Immature natural killer cell (primary cell): Measurements from ENCODE around the gene FAM181A. TPM values are rescaled to one million over a fixed set of nuclear protein-coding genes. Genes with fewer than 3 reads are reported as not detected.

Experiments
- DNase-seq, 3 donors: peaks; one replicate each; pipeline ENCODE4 v3.0.0; 2022; ENCODE audit warnings: mixed read lengths in 1 of 3
- H3K27ac Mint-ChIP-seq, 6 donors: one replicate each; pipeline ENCODE4 v1.8.0; 2020; ENCODE audit warnings: mixed read lengths in 6 of 6, mild to moderate bottlenecking in 5 of 6, inconsistent platforms in 4 of 6, moderate library complexity in 3 of 6
- H3K27me3 Mint-ChIP-seq, 3 donors: one replicate each; pipeline ENCODE4 v1.8.0; 2020 to 2021; ENCODE audit warnings: low read depth in 3 of 3, mild to moderate bottlenecking in 3 of 3, mixed read lengths in 3 of 3, moderate library complexity in 3 of 3, inconsistent platforms in 1 of 3
- H3K36me3 Mint-ChIP-seq, 3 donors: one replicate each; pipeline ENCODE4 v1.8.0; 2020; ENCODE audit warnings: mixed read lengths in 3 of 3, inconsistent platforms in 2 of 3, mild to moderate bottlenecking in 2 of 3
- H3K4me1 Mint-ChIP-seq, 2 donors: one replicate each; pipeline ENCODE4 v1.8.0; 2020; ENCODE audit warnings: inconsistent platforms in 2 of 2, mild to moderate bottlenecking in 2 of 2, mixed read lengths in 2 of 2, moderate library complexity in 1 of 2
- H3K4me3 Mint-ChIP-seq, 5 donors: one replicate each; pipeline ENCODE4 v1.8.0; 2020; ENCODE audit warnings: mild to moderate bottlenecking in 5 of 5, mixed read lengths in 5 of 5, inconsistent platforms in 3 of 5, moderate library complexity in 3 of 5
- H3K9me3 Mint-ChIP-seq, 6 donors: one replicate each; pipeline ENCODE4 v1.8.0; 2020; ENCODE audit warnings: mild to moderate bottlenecking in 6 of 6, mixed read lengths in 6 of 6, inconsistent platforms in 4 of 6, moderate library complexity in 3 of 6
- polyA plus RNA-seq, 3 donors: library from polyadenylated mRNA; unstranded; fragments of 300-500 nt; fragmentation: Illumina TruSeq; gene quantifications; one replicate each; pipeline ENCODE4 v1.2.3, GENCODE V29; 2021

Gene FAM181A
- not detected for polyA plus RNA-seq

- Mint-ChIP-seq H3K4me3 (no peak within 1 kb of the TSS), H3K27ac (no peak within 1 kb of the TSS), H3K27me3 (no peaks in the 10 kb centered on the region), H3K4me1 (no peaks in the 10 kb centered on the region), H3K9me3 (no peaks in the 10 kb centered on the region), H3K36me3 (no peaks in the 10 kb centered on the region)
- DNase-seq: no peak
These were observed at the start of gene FAM181A for GRCh38 chr14:93926873-93927799. Gene FAM181A (plus strand): TSS chr14:93927344. CDS start chr14:93928286, 942 bp downstream.

- Mint-ChIP-seq H3K36me3 (no peaks in the 10 kb centered on the region), H3K27me3 (peaks cover 0 to 4% (median 2%) of the 10 kb centered on the region in 3 donors), H3K9me3 (peaks cover 0 to 9% (median 0%) of the 10 kb centered on the region in 6 donors), H3K27ac (no peak overlapping the region), H3K4me3 (no peak overlapping the region), H3K4me1 (no peaks in the 10 kb centered on the region)
- DNase-seq: no peak
These were observed 48.9 kb upstream of the FAM181A start for GRCh38 chr14:93878212-93878611.

GRCh38 chr14:93878871-93879270 lies 48.3 kb upstream of the FAM181A start:
- Mint-ChIP-seq H3K36me3 (no peaks in the 10 kb centered on the region), H3K9me3 (peaks cover 0 to 6% (median 0%) of the 10 kb centered on the region in 6 donors), H3K27ac (no peak overlapping the region), H3K27me3 (peaks cover 0 to 4% (median 2%) of the 10 kb centered on the region in 3 donors), H3K4me3 (no peak overlapping the region), H3K4me1 (no peaks in the 10 kb centered on the region)
- no peak for DNase-seq

- Mint-ChIP-seq H3K4me1 (peaks cover under 1 to 2% of the 10 kb centered on the region in 2 donors), H3K4me3 (no peak overlapping the region), H3K27me3 (peaks cover 0 to 3% (median 2%) of the 10 kb centered on the region in 3 donors), H3K9me3 (peaks cover 0 to 6% (median 0%) of the 10 kb centered on the region in 6 donors), H3K27ac (no peak overlapping the region), H3K36me3 (no peaks in the 10 kb centered on the region)
- DNase-seq: no peak
These were observed 47.7 kb upstream of the FAM181A start for GRCh38 chr14:93879362-93879983.

- H3K9me3 Mint-ChIP-seq: peaks cover 0 to 11% (median 0%) of the 10 kb centered on the region in 6 donors
- H3K27ac Mint-ChIP-seq: no peak overlapping the region
- H3K36me3 Mint-ChIP-seq: no peaks in the 10 kb centered on the region
- peaks cover 0 to 7% (median 6%) of the 10 kb centered on the region in 3 donors for H3K27me3 Mint-ChIP-seq
- no peak overlapping the region for H3K4me3 Mint-ChIP-seq
- peaks cover 7 to 9% of the 10 kb centered on the region in 2 donors for H3K4me1 Mint-ChIP-seq
- no peak for DNase-seq
These were observed 46.9 kb upstream of the FAM181A start for GRCh38 chr14:93880021-93880820.

GRCh38 chr14:93884950-93885349 lies 42.2 kb upstream of the FAM181A start:
- peak overlapping the region in 2 of 5 donors; percentile 3 to 60 for H3K4me3 Mint-ChIP-seq
- peaks cover 7 to 14% of the 10 kb centered on the region in 2 donors for H3K4me1 Mint-ChIP-seq
- H3K27ac Mint-ChIP-seq: peak overlapping the region in 2 of 6 donors; percentile 1 to 66

GRCh38 chr14:93888995-93889394 lies 38.1 kb upstream of the FAM181A start:
- peaks cover 7 to 14% of the 10 kb centered on the region in 2 donors for H3K4me1 Mint-ChIP-seq
- peaks cover 0 to 15% (median 0%) of the 10 kb centered on the region in 6 donors for H3K9me3 Mint-ChIP-seq
- peaks cover 2 to 10% (median 9%) of the 10 kb centered on the region in 3 donors for H3K27me3 Mint-ChIP-seq
- no peaks in the 10 kb centered on the region for H3K36me3 Mint-ChIP-seq
- DNase-seq: no peak
- no peak overlapping the region for H3K4me3 Mint-ChIP-seq
- H3K27ac Mint-ChIP-seq: no peak overlapping the region

More at GRCh38 chr14:93884950-93885349, 42.2 kb upstream of the FAM181A start:
- no peak for DNase-seq
- peaks cover 0 to 8% (median 4%) of the 10 kb centered on the region in 3 donors for H3K27me3 Mint-ChIP-seq
- H3K36me3 Mint-ChIP-seq: no peaks in the 10 kb centered on the region
- peaks cover 0 to 15% (median 0%) of the 10 kb centered on the region in 6 donors for H3K9me3 Mint-ChIP-seq

GRCh38 chr14:93889739-93890483 lies 37.2 kb upstream of the FAM181A start:
- peaks cover 0 to 10% (median 0%) of the 10 kb centered on the region in 6 donors for H3K9me3 Mint-ChIP-seq
- peaks cover 2 to 8% (median 7%) of the 10 kb centered on the region in 3 donors for H3K27me3 Mint-ChIP-seq
- DNase-seq: no peak
- no peaks in the 10 kb centered on the region for H3K36me3 Mint-ChIP-seq
- H3K4me1 Mint-ChIP-seq: peaks cover 2 to 8% of the 10 kb centered on the region in 2 donors
- H3K27ac Mint-ChIP-seq: no peak overlapping the region
- H3K4me3 Mint-ChIP-seq: no peak overlapping the region

- Mint-ChIP-seq H3K27me3 (peaks cover 2 to 8% (median 5%) of the 10 kb centered on the region in 3 donors), H3K27ac (no peak overlapping the region), H3K4me3 (no peak overlapping the region), H3K4me1 (no peaks in the 10 kb centered on the region), H3K9me3 (peaks cover 0 to 3% (median 0%) of the 10 kb centered on the region in 6 donors), H3K36me3 (no peaks in the 10 kb centered on the region)
- DNase-seq: no peak
These were observed 35.2 kb upstream of the FAM181A start for GRCh38 chr14:93891756-93892504.

GRCh38 chr14:93892505-93892839 lies 34.7 kb upstream of the FAM181A start:
- Mint-ChIP-seq H3K4me1 (no peaks in the 10 kb centered on the region), H3K36me3 (no peaks in the 10 kb centered on the region), H3K4me3 (no peak overlapping the region), H3K9me3 (no peaks in the 10 kb centered on the region), H3K27me3 (peaks cover 2 to 6% (median 5%) of the 10 kb centered on the region in 3 donors), H3K27ac (no peak overlapping the region)
- DNase-seq: no peak

GRCh38 chr14:93892923-93893558 lies 34.1 kb upstream of the FAM181A start:
- Mint-ChIP-seq H3K4me1 (no peaks in the 10 kb centered on the region), H3K27ac (no peak overlapping the region), H3K9me3 (no peaks in the 10 kb centered on the region), H3K36me3 (no peaks in the 10 kb centered on the region), H3K27me3 (peaks cover 2 to 6% (median 5%) of the 10 kb centered on the region in 3 donors), H3K4me3 (no peak overlapping the region)
- DNase-seq: peak; percentile 46 to 56 (median 51)

GRCh38 chr14:93893661-93894261 lies 33.4 kb upstream of the FAM181A start:
- no peaks in the 10 kb centered on the region for H3K9me3 Mint-ChIP-seq
- no peak overlapping the region for H3K27ac Mint-ChIP-seq
- DNase-seq: no peak
- no peaks in the 10 kb centered on the region for H3K4me1 Mint-ChIP-seq
- no peak overlapping the region for H3K4me3 Mint-ChIP-seq
- H3K36me3 Mint-ChIP-seq: no peaks in the 10 kb centered on the region
- H3K27me3 Mint-ChIP-seq: peaks cover 2 to 6% (median 5%) of the 10 kb centered on the region in 3 donors
